DOHH2 (cell line): ENCODE measurements around the gene CARD11.

Experiments
- H3F3A ChIP-seq: fragments of 200-600 bp; sonication (generic), shearing (Covaris generic); 2 replicates; pipeline ENCODE4 v1.6.0; 2016; ENCODE audit warnings: antibody characterized with exemption, mild to moderate bottlenecking; ENCODE audit not compliant: control insufficient read depth, insufficient read depth
- H3K27ac ChIP-seq: fragments of 200-600 bp; sonication (generic); 2 replicates; pipeline ENCODE4 v1.5.1; 2014; ENCODE audit warnings: low read depth, mild to moderate bottlenecking, low read length, moderate library complexity
- H3K27me3 ChIP-seq: fragments of 200-600 bp; sonication (generic); 2 replicates; pipeline ENCODE4 v1.6.1; 2014; ENCODE audit warnings: mild to moderate bottlenecking, low read length, mixed read lengths; ENCODE audit not compliant: control insufficient read depth
- H3K36me3 ChIP-seq: fragments of 200-600 bp; sonication (generic); 2 replicates; pipeline ENCODE4 v1.6.1; 2014; ENCODE audit warnings: mild to moderate bottlenecking, low read length, moderate library complexity, mixed read lengths; ENCODE audit not compliant: control insufficient read depth
- H3K4me1 ChIP-seq: fragments of 200-600 bp; sonication (generic); 2 replicates; pipeline ENCODE4 v1.6.1; 2014; ENCODE audit warnings: mild to moderate bottlenecking, low read length, mixed read lengths; ENCODE audit not compliant: control insufficient read depth
- H3K4me2 ChIP-seq: fragments of 200-600 bp; sonication (generic); 2 replicates; pipeline ENCODE4 v1.6.0; 2014; ENCODE audit warnings: mild to moderate bottlenecking, low read length, moderate library complexity
- H3K4me3 ChIP-seq: fragments of 200-600 bp; sonication (generic); 2 replicates; pipeline ENCODE4 v1.5.1; 2014; ENCODE audit warnings: mild to moderate bottlenecking, low read length, mixed read lengths
- H3K79me2 ChIP-seq: fragments of 200-600 bp; sonication (generic); 2 replicates; pipeline ENCODE4 v1.6.1; 2014; ENCODE audit warnings: mild to moderate bottlenecking, low read length, mixed read lengths; ENCODE audit not compliant: control insufficient read depth
- H3K9me2 ChIP-seq: fragments of 200-600 bp; sonication (generic); replicated peaks from 2 replicates; pipeline ENCODE4 v1.6.1; 2014; ENCODE audit warnings: mild to moderate bottlenecking, low read length, mixed read lengths; ENCODE audit not compliant: control insufficient read depth
- H3K9me3 ChIP-seq: fragments of 200-600 bp; sonication (generic); 2 replicates; pipeline ENCODE4 v1.6.1; 2014; ENCODE audit warnings: antibody characterized with exemption, low read length, mixed read lengths; ENCODE audit not compliant: control insufficient read depth, insufficient read depth
- H4K20me1 ChIP-seq: fragments of 200-600 bp; sonication (generic); 2 replicates; pipeline ENCODE4 v1.6.0; 2014; ENCODE audit warnings: low read depth, mild to moderate bottlenecking, antibody characterized with exemption, low read length, moderate library complexity; ENCODE audit not compliant: control insufficient read depth, insufficient read depth
- CTCF ChIP-seq: fragments of 200-600 bp; sonication (generic); IDR thresholded peaks from one replicate; pipeline ENCODE4 v1.5.1; 2014; ENCODE audit warnings: antibody characterized with exemption, mild to moderate bottlenecking, low read depth, low read length; ENCODE audit not compliant: poor library complexity, severe bottlenecking
- EZH2phosphoT487 ChIP-seq: fragments of 200-600 bp; sonication (generic); IDR thresholded peaks from 2 replicates; pipeline ENCODE4 v1.6.1; 2017; ENCODE audit warnings: borderline replicate concordance, mild to moderate bottlenecking, antibody characterized with exemption, low read length, moderate library complexity, mixed read lengths

CARD11 gene

GRCh38 chr7:2927592-2927991, 116.1 kb downstream of the CARD11 start:
- Histone ChIP-seq H3K36me3 (peaks cover 56% of the 10 kb centered on the region), H4K20me1 (no peaks in the 10 kb centered on the region), H3K4me3 (no peak overlapping the region), H3K4me2 (no peak overlapping the region), H3K9me2 (no peaks in the 10 kb centered on the region), H3F3A (no peaks in the 10 kb centered on the region), H3K4me1 (no peaks in the 10 kb centered on the region), H3K27me3 (no peaks in the 10 kb centered on the region), H3K27ac (no peak overlapping the region), H3K9me3 (no peaks in the 10 kb centered on the region), H3K79me2 (no peaks in the 10 kb centered on the region)
- TF ChIP-seq CTCF (no peak), EZH2phosphoT487 (no peak)

GRCh38 chr7:2926896-2927405, 116.7 kb downstream of the CARD11 start:
- no peak for TF ChIP-seq CTCF
- no peak for TF ChIP-seq EZH2phosphoT487
- Histone ChIP-seq H3K4me1 (no peaks in the 10 kb centered on the region), H3K4me3 (no peak overlapping the region), H4K20me1 (no peaks in the 10 kb centered on the region), H3K4me2 (no peak overlapping the region), H3K27ac (no peak overlapping the region), H3F3A (no peaks in the 10 kb centered on the region), H3K9me3 (no peaks in the 10 kb centered on the region), H3K9me2 (no peaks in the 10 kb centered on the region), H3K27me3 (no peaks in the 10 kb centered on the region), H3K79me2 (no peaks in the 10 kb centered on the region), H3K36me3 (peaks cover 56% of the 10 kb centered on the region)

GRCh38 chr7:2926120-2926895, 117.4 kb downstream of the CARD11 start:
- TF ChIP-seq EZH2phosphoT487 (no peak), CTCF (no peak)

More at GRCh38 chr7:2926120-2926895, 117.4 kb downstream of the CARD11 start:
- Histone ChIP-seq H3K4me2 (no peak overlapping the region), H4K20me1 (no peaks in the 10 kb centered on the region), H3K9me2 (no peaks in the 10 kb centered on the region), H3K79me2 (no peaks in the 10 kb centered on the region), H3K4me1 (no peaks in the 10 kb centered on the region), H3K36me3 (peaks cover 59% of the 10 kb centered on the region), H3K27ac (no peak overlapping the region), H3F3A (no peaks in the 10 kb centered on the region), H3K27me3 (no peaks in the 10 kb centered on the region), H3K4me3 (no peak overlapping the region), H3K9me3 (no peaks in the 10 kb centered on the region)
